Caco-2 (cell line): ENCODE data around the gene ARRDC5. TPM values are rescaled to one million over a fixed set of nuclear protein-coding genes. Genes with fewer than 3 reads are reported as not detected.
"Not testable (repeated sequence)": the region's sequence is repeated elsewhere in the genome, so short reads cannot be mapped to it uniquely, and the experiment has no call there.

Experiments used
- BruUV-seq: library from RNA; stranded (reverse); fragments of 400-500 nt; replicated peaks from 2 replicates; lab custom pipeline; 2021; lab: Mats Ljungman, UMichigan
- CTCF ChIA-PET: fragments of 300-600 bp; sonication (Branson Sonifier 250); formaldehyde crosslinking; loops from one replicate; lab custom pipeline; 2022; ENCODE audit warnings: antibody characterized with exemption; lab: Charles Lee
- POLR2A ChIA-PET: fragments of 300-600 bp; sonication (Branson Sonifier 250); formaldehyde crosslinking; loops from one replicate; lab custom pipeline; 2022; ENCODE audit warnings: antibody characterized with exemption; lab: Charles Lee
- DNase-seq, 2 experiments: peaks; one replicate each; pipeline versions ENCODE4 v3.0.0 to v3.0.0-alpha.2; 2020 to 2022
- H3K27me3 ChIP-seq: replicated peaks from 2 replicates; pipeline ENCODE4 v1.6.0; 2011; ENCODE audit warnings: low read length; ENCODE audit not compliant: control insufficient read depth, insufficient read depth
- H3K36me3 ChIP-seq: 2 replicates; pipeline ENCODE4 v1.5.1; 2011; ENCODE audit warnings: low read length; ENCODE audit not compliant: control insufficient read depth, insufficient read depth
- H3K4me1 ChIP-seq: fragments of 250-450 bp; sonication (Bioruptor Pico); 2 replicates; pipeline ENCODE4 v1.5.1; 2020; ENCODE audit warnings: mild to moderate bottlenecking
- H3K4me3 ChIP-seq: 2 replicates; pipeline ENCODE4 v1.5.1; 2011; ENCODE audit warnings: low read depth, mild to moderate bottlenecking, control low read depth, low read length
- H3K9me3 ChIP-seq: fragments of 250-450 bp; sonication (Bioruptor Pico); 2 replicates; pipeline ENCODE4 v1.5.1; 2020; ENCODE audit warnings: mild to moderate bottlenecking, moderate library complexity
- H3K27ac Mint-ChIP-seq: one replicate; pipeline ENCODE4 v1.8.0; 2022; ENCODE audit warnings: mixed read lengths; ENCODE audit not compliant: unreplicated experiment
- H3K27me3 Mint-ChIP-seq: one replicate; pipeline ENCODE4 v1.8.0; 2022; ENCODE audit warnings: mixed read lengths; ENCODE audit not compliant: insufficient read depth, unreplicated experiment
- H3K36me3 Mint-ChIP-seq: one replicate; pipeline ENCODE4 v1.8.0; 2022; ENCODE audit warnings: mild to moderate bottlenecking, mixed read lengths; ENCODE audit not compliant: insufficient read depth, unreplicated experiment
- H3K4me1 Mint-ChIP-seq: one replicate; pipeline ENCODE4 v1.8.0; 2022; ENCODE audit warnings: low read depth, mixed read lengths; ENCODE audit not compliant: unreplicated experiment
- H3K4me3 Mint-ChIP-seq: one replicate; pipeline ENCODE4 v1.8.0; 2022; ENCODE audit warnings: mild to moderate bottlenecking, moderate library complexity, mixed read lengths; ENCODE audit not compliant: unreplicated experiment
- H3K9me3 Mint-ChIP-seq: one replicate; pipeline ENCODE4 v1.8.0; 2022; ENCODE audit warnings: mixed read lengths; ENCODE audit not compliant: unreplicated experiment
- intact Hi-C: fragments of 100-400 bp; cut with micrococcal nuclease; formaldehyde crosslinking; loops from one replicate; pipeline ENCODE4 v1.10.0; 2022; ENCODE audit not compliant: unreplicated experiment
- total RNA-seq: library from RNA; stranded (reverse); gene quantifications from 2 replicates; pipeline ENCODE4 v1.2.3, GENCODE V29; 2022
- TF ChIP-seq, protein P1 (sequence below), 2 experiments: fragments of 200-600 bp in 1 of 2; IDR thresholded peaks; 1 replicate in 1 of 2; 2 replicates in 1 of 2; pipeline versions ENCODE4 v1.5.1 to v1.8.0; 2011 to 2022; ENCODE audit warnings: antibody characterized with exemption in 1 of 2, control low read depth in 1 of 2, inconsistent platforms in 1 of 2, low read depth in 1 of 2, low read length in 1 of 2, mild to moderate bottlenecking in 1 of 2, moderate library complexity in 1 of 2; ENCODE audit not compliant: insufficient read depth in 1 of 2, severe bottlenecking in 1 of 2, unreplicated experiment in 1 of 2

Gene ARRDC5
- total RNA-seq, 1 experiment from 2014 or later = not detected

GRCh38 chr19:4939466-4939865 is 36.8 kb upstream of the ARRDC5 start:
- no peaks in the 10 kb centered on the region for H3K9me3 Mint-ChIP-seq
- POLR2A ChIA-PET = interaction anchor here (0.6 kb wide), 1 partner anchor 90 kb away, joined by 8 read pairs; no protein-coding TSS in a partner anchor

GRCh38 chr19:4938461-4938860 is 35.8 kb upstream of the ARRDC5 start:
- H3K27me3 ChIP-seq, H3K9me3 Mint-ChIP-seq, H3K4me3 Mint-ChIP-seq, H3K36me3 ChIP-seq, DNase-seq, H3K4me3 ChIP-seq, BruUV-seq, H3K27ac Mint-ChIP-seq, H3K4me1 Mint-ChIP-seq, H3K9me3 ChIP-seq, H3K4me1 ChIP-seq, POLR2A ChIA-PET, intact Hi-C loops, H3K27me3 Mint-ChIP-seq: not testable (repeated sequence)
- peaks cover 82% of the 10 kb centered on the region for H3K36me3 Mint-ChIP-seq
- CTCF ChIA-PET = interaction anchor here (0.7 kb wide), 1 partner anchor 129 kb away, joined by 8 read pairs; no protein-coding TSS in a partner anchor

More at GRCh38 chr19:4939466-4939865, 36.8 kb upstream of the ARRDC5 start:
- DNase-seq = no peak
- intact Hi-C loops = no loop called here
- H3K36me3 Mint-ChIP-seq = peaks cover 87% of the 10 kb centered on the region
- BruUV-seq = no TSS peak
- no peaks in the 10 kb centered on the region for H3K4me1 Mint-ChIP-seq
- TF ChIP-seq, protein P1, sequence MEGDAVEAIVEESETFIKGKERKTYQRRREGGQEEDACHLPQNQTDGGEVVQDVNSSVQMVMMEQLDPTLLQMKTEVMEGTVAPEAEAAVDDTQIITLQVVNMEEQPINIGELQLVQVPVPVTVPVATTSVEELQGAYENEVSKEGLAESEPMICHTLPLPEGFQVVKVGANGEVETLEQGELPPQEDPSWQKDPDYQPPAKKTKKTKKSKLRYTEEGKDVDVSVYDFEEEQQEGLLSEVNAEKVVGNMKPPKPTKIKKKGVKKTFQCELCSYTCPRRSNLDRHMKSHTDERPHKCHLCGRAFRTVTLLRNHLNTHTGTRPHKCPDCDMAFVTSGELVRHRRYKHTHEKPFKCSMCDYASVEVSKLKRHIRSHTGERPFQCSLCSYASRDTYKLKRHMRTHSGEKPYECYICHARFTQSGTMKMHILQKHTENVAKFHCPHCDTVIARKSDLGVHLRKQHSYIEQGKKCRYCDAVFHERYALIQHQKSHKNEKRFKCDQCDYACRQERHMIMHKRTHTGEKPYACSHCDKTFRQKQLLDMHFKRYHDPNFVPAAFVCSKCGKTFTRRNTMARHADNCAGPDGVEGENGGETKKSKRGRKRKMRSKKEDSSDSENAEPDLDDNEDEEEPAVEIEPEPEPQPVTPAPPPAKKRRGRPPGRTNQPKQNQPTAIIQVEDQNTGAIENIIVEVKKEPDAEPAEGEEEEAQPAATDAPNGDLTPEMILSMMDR (IDR thresholded peaks at IDR 0.05; ENCODE audit: insufficient read depth in 1 of 2, low read depth in 1 of 2, low read length in 1 of 2, severe bottlenecking in 1 of 2, unreplicated experiment in 1 of 2) = no peak
- no peaks in the 10 kb centered on the region for H3K9me3 ChIP-seq
- CTCF ChIA-PET = no interaction called here
- no peak overlapping the region for H3K4me3 ChIP-seq
- H3K4me1 ChIP-seq = no peaks in the 10 kb centered on the region
- no peaks in the 10 kb centered on the region for H3K27me3 ChIP-seq
- no peaks in the 10 kb centered on the region; the same call in 1 of the 2 replicates for H3K36me3 ChIP-seq
- H3K4me3 Mint-ChIP-seq = no peak overlapping the region
- H3K27me3 Mint-ChIP-seq = no peaks in the 10 kb centered on the region
- H3K27ac Mint-ChIP-seq = no peak overlapping the region

DNA sequence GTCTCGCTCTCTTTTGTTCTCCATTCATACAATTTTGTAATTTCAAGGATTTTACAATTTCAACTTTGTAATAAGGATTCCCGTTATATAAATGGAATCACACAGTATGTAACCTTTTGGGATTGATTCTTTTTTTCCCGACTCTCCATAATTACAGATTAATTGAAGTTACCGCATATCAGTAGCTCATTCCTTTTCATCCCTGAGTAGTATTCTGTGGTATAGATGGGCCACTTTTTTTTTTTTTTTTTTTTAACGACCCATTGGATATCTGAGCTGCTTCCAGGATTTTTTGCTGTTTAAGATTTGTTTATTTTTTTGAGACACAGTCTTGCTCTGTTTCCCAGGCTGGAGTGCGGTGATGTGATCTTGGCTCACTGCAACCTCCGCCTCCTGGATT is 34.4 kb upstream of the ARRDC5 start:
- Histone ChIP-seq H3K27me3 (no peaks in the 10 kb centered on the region), H3K36me3 (no peaks in the 10 kb centered on the region), H3K4me1 (no peaks in the 10 kb centered on the region), H3K4me3 (no peak overlapping the region), H3K9me3 (no peaks in the 10 kb centered on the region)
- Mint-ChIP-seq H3K36me3 (peaks cover 83% of the 10 kb centered on the region), H3K4me1 (no peaks in the 10 kb centered on the region), H3K27ac (no peak overlapping the region), H3K9me3 (no peaks in the 10 kb centered on the region), H3K4me3 (no peak overlapping the region), H3K27me3 (no peaks in the 10 kb centered on the region)
- intact Hi-C loops = no loop called here
- TF ChIP-seq, protein P1 (IDR thresholded peaks at IDR 0.05; ENCODE audit: insufficient read depth in 1 of 2, low read depth in 1 of 2, low read length in 1 of 2, severe bottlenecking in 1 of 2, unreplicated experiment in 1 of 2) = no peak
- ChIA-PET POLR2A (no interaction called here), CTCF (interaction anchor here (0.6 kb wide), 1 partner anchor 1493 kb away, joined by 4 read pairs; no protein-coding TSS in a partner anchor)
- DNase-seq = no peak
- BruUV-seq = no TSS peak
